ENCODE results near the gene SOCS3.

The SOCS3 gene

GRCh38 chr17:78383725-78384471, 24.0 kb upstream of the SOCS3 start:
- Histone ChIP-seq H3K36me3 (ENCODE audit: insufficient read depth, low read length) (0 out of 2 replicates have a peak, but pooled peaks cover 11% of the 10 kb centered on the region), H4K20me1 (ENCODE audit: insufficient read depth, low read length) (no peaks in the 10 kb centered on the region), H2AFZ (ENCODE audit: low read length) (no peak overlapping the region), H3F3A (ENCODE audit: insufficient read depth, low read length) (no peaks in the 10 kb centered on the region), H3K4me1 (ENCODE audit: insufficient read depth, low read length, severe bottlenecking) (peaks cover 80% of the 10 kb centered on the region), H3K79me2 (ENCODE audit: insufficient read depth, low read length) (peaks cover 49% of the 10 kb centered on the region), H3K9me3 (ENCODE audit: low read length) (no peaks in the 10 kb centered on the region), H3K27ac (ENCODE audit: low read depth, low read length, poor library complexity, severe bottlenecking) (no peak overlapping the region), H3K9ac (ENCODE audit: low read length) (no peak overlapping the region), H3K4me3 (ENCODE audit: low read depth, low read length, poor library complexity, severe bottlenecking) (no peak overlapping the region), H3K9me2 (ENCODE audit: low read depth, low read length) (no peaks in the 10 kb centered on the region), H3K27me3 (ENCODE audit: insufficient read depth, low read length) (no peaks in the 10 kb centered on the region), H3K4me2 (ENCODE audit: low read length) (no peak overlapping the region; the same call in 1 of the 2 replicates)
- no peak for TF ChIP-seq EZH2 (IDR thresholded peaks at IDR 0.05; ENCODE audit: borderline replicate concordance, low read length)
- TF ChIP-seq, protein P1, sequence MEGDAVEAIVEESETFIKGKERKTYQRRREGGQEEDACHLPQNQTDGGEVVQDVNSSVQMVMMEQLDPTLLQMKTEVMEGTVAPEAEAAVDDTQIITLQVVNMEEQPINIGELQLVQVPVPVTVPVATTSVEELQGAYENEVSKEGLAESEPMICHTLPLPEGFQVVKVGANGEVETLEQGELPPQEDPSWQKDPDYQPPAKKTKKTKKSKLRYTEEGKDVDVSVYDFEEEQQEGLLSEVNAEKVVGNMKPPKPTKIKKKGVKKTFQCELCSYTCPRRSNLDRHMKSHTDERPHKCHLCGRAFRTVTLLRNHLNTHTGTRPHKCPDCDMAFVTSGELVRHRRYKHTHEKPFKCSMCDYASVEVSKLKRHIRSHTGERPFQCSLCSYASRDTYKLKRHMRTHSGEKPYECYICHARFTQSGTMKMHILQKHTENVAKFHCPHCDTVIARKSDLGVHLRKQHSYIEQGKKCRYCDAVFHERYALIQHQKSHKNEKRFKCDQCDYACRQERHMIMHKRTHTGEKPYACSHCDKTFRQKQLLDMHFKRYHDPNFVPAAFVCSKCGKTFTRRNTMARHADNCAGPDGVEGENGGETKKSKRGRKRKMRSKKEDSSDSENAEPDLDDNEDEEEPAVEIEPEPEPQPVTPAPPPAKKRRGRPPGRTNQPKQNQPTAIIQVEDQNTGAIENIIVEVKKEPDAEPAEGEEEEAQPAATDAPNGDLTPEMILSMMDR (IDR thresholded peaks at IDR 0.05; ENCODE audit: low read length): no peak

DNA sequence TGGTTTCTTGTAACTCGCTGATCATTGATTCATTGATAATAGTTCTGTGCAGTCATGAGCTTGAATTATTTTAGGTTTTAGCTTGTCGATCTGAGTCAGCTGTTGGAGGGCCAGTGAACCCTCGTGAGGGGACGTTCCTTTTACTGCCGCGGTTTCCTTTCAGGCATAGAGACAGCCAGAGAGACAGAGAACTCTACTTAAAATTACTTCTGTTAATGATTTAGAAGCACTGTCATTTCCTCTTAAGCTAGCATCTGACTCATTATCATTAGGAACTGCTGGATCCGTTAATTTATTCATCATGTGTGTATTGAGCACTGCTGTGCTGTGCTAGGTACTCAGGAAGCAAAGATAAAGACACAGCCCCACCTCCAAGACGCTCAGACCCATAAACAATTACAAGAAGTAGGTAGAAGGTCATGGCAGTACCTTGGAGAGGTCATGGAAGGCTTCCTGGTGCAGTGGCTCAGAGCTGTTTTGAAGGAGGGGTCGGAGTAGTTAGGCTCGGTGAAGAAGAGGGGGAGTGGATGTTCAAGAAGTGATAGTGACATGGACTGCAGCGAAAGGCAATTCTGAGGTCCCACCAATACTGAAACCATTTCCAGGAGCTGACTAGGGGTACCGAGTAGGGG, 21.8 kb upstream of the SOCS3 start:
- Histone ChIP-seq H3K36me3 (ENCODE audit: insufficient read depth, low read length) (0 out of 2 replicates have a peak, but pooled peaks cover 13% of the 10 kb centered on the region), H3K27ac (ENCODE audit: low read depth, low read length, poor library complexity, severe bottlenecking) (no peak overlapping the region), H3K9me3 (ENCODE audit: low read length) (no peaks in the 10 kb centered on the region), H3K4me1 (ENCODE audit: insufficient read depth, low read length, severe bottlenecking) (peaks cover 77% of the 10 kb centered on the region), H3F3A (ENCODE audit: insufficient read depth, low read length) (no peaks in the 10 kb centered on the region), H3K4me2 (ENCODE audit: low read length) (peak overlapping the region; percentile 33; the same call in 1 of the 2 replicates), H3K4me3 (ENCODE audit: low read depth, low read length, poor library complexity, severe bottlenecking) (no peak overlapping the region), H3K79me2 (ENCODE audit: insufficient read depth, low read length) (peaks cover 41% of the 10 kb centered on the region), H3K9ac (ENCODE audit: low read length) (0 out of 2 replicates have a peak overlapping the region, but pooled peaks have one; percentile 10), H4K20me1 (ENCODE audit: insufficient read depth, low read length) (no peaks in the 10 kb centered on the region), H3K27me3 (ENCODE audit: insufficient read depth, low read length) (no peaks in the 10 kb centered on the region), H3K9me2 (ENCODE audit: low read depth, low read length) (no peaks in the 10 kb centered on the region), H2AFZ (ENCODE audit: low read length) (no peak overlapping the region)
- TF ChIP-seq, protein P1 (IDR thresholded peaks at IDR 0.05; ENCODE audit: low read length): no peak
- TF ChIP-seq EZH2 (IDR thresholded peaks at IDR 0.05; ENCODE audit: borderline replicate concordance, low read length): no peak

- no peak overlapping the region for H3K27ac ChIP-seq (ENCODE audit: low read depth, low read length, poor library complexity, severe bottlenecking)
- TF ChIP-seq, protein P1 (IDR thresholded peaks at IDR 0.05; ENCODE audit: low read length): no peak
- TF ChIP-seq EZH2 (IDR thresholded peaks at IDR 0.05; ENCODE audit: borderline replicate concordance, low read length): no peak
- H2AFZ ChIP-seq (ENCODE audit: low read length): no peak overlapping the region
Measured at GRCh38 chr17:78380370-78380769, 20.5 kb upstream of the SOCS3 start.

More at GRCh38 chr17:78380370-78380769, 20.5 kb upstream of the SOCS3 start:
- H3K9ac ChIP-seq (ENCODE audit: low read length): no peak overlapping the region
- 0 out of 2 replicates have a peak, but pooled peaks cover 13% of the 10 kb centered on the region for H3K36me3 ChIP-seq (ENCODE audit: insufficient read depth, low read length)
- no peak overlapping the region for H3K4me3 ChIP-seq (ENCODE audit: low read depth, low read length, poor library complexity, severe bottlenecking)
- no peaks in the 10 kb centered on the region for H3K27me3 ChIP-seq (ENCODE audit: insufficient read depth, low read length)
- H3K9me2 ChIP-seq (ENCODE audit: low read depth, low read length): no peaks in the 10 kb centered on the region
- no peaks in the 10 kb centered on the region for H4K20me1 ChIP-seq (ENCODE audit: insufficient read depth, low read length)
- no peaks in the 10 kb centered on the region for H3F3A ChIP-seq (ENCODE audit: insufficient read depth, low read length)
- no peaks in the 10 kb centered on the region for H3K9me3 ChIP-seq (ENCODE audit: low read length)
- H3K4me2 ChIP-seq (ENCODE audit: low read length): no peak overlapping the region
- H3K79me2 ChIP-seq (ENCODE audit: insufficient read depth, low read length): peaks cover 37% of the 10 kb centered on the region
- H3K4me1 ChIP-seq (ENCODE audit: insufficient read depth, low read length, severe bottlenecking): peaks cover 63% of the 10 kb centered on the region
